Superior temporal gyrus (tissue), 1 donor: ENCODE measurements around the gene CEP162.
"Not testable (repeated sequence)": the region's sequence is repeated elsewhere in the genome, so short reads cannot be mapped to it uniquely, and the experiment has no call there.

Experiments used
- DNase-seq: peaks from one replicate; pipeline ENCODE4 v3.0.0-alpha.2; 2016; ENCODE audit errors: extremely low spot score

The CEP162 gene

GRCh38 chr6:84089081-84089480 lies 138.4 kb downstream of the CEP162 start:
- no peak for DNase-seq

DNA sequence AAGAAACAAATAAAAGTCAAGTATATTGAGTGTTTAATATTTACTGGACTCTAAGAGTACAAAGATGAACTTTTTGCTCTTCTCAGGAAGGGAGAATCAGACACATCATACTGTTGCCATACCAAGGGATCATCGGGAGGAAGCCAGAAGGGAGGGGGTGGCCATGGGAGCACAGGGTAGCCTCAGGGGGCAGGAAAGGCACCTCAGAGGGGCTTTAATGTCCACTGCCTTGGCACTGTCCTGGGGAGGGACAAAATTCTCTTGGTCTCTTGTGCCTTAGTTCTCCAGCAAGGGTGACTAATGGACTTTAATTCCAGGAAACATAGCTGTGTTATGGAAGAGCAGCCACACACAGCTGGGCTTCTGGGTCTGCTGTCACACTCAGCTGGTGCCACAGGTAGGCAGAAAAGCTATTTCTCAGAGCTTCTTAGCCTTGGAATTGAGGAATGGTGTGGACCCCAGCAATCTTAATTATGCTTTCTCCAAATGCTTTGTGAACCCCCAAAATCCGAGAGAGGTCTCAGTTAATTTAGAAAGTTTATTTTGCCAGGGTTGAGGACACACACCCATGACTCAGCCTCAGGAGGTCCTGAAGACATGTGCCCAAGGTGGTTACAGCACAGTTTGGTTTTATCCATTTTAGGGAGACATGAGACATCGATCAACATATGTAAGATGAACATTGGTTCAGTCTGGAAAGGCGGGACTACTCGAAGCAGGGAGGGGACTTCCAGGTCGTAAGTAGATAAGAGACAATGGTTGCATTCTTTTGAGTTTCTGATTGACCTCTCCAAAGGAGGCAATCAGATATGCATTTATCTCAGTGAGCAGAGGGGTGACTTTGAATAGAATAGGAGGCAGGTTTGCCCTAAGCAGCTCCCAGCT lies 140.7 kb downstream of the CEP162 start:
- no peak for DNase-seq

DNA sequence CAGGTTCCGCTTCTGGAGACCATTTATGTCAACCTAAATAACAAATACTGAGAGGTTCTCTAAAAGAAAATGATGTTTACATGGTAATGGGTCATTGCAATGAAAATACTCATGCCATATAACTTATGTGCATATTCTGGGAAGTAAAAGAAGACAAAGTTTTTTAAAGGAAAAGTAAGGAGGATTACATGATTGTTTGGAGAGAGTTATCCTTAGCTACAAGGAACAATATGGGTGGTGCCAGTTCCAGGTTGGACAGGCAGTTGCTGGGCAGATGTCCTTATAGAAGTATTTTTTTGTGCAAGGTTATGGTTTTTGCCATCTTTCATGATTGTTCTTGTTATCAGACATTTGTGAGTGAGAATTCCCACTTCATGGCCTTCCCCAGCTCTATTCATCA lies 141.4 kb downstream of the CEP162 start:
- DNase-seq = no peak

- DNase-seq = not testable (repeated sequence)
Observed at GRCh38 chr6:84084705-84085104, 142.7 kb downstream of the CEP162 start.

- DNase-seq = no peak
Observed at GRCh38 chr6:84082689-84083265, 144.7 kb downstream of the CEP162 start.

DNA sequence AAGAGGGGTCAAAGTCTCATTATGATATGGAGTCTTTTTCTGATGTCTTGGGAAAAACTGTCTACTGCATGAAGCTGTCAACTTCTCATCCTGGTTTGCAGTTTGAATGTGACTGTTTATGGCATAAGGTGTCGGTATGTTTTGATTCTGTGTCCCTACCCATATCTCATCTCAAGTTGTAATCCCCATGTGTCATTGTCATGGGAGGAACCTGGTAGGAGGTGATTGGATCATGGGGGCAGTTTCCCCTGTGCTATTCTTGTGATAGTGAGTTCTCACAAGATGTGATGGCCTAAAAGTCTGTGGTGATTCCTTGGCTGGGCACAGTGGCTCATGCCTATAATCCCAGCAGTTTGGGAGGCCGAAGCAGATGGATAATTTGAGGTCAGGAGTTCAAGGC lies 146.2 kb downstream of the CEP162 start:
- DNase-seq = no peak

- no peak for DNase-seq
Observed at GRCh38 chr6:84078335-84078734, 149.1 kb downstream of the CEP162 start.

GRCh38 chr6:84077645-84078044 lies 149.8 kb downstream of the CEP162 start:
- no peak for DNase-seq

GRCh38 chr6:84074988-84075781 lies 152.3 kb downstream of the CEP162 start:
- no peak for DNase-seq
